Fibroblast of lung (primary cell): ENCODE data around the gene GHR. TPM values are rescaled to one million over a fixed set of nuclear protein-coding genes. Genes with fewer than 3 reads are reported as not detected.

ENCODE experiments used
- DNase-seq, 2 donors: peaks; one replicate each; pipeline versions ENCODE4 v3.0.0 to v3.0.0-alpha.2; 2010; ENCODE audit warnings: low read depth in 2 of 2
- H2AFZ ChIP-seq: 2 replicates; pipeline ENCODE4 v1.5.1; 2012; ENCODE audit warnings: low read length, control low read depth, inconsistent platforms
- H3K27ac ChIP-seq: 2 replicates; pipeline ENCODE4 v1.5.1; 2011; ENCODE audit warnings: low read length, control low read depth; ENCODE audit not compliant: insufficient read depth
- H3K27me3 ChIP-seq: 2 replicates; pipeline ENCODE4 v1.5.1; 2011; ENCODE audit warnings: mild to moderate bottlenecking, low read length; ENCODE audit not compliant: control insufficient read depth, insufficient read depth
- H3K36me3 ChIP-seq: 2 replicates; pipeline ENCODE4 v1.5.1; 2011; ENCODE audit warnings: low read length; ENCODE audit not compliant: control insufficient read depth, insufficient read depth
- H3K4me1 ChIP-seq: 2 replicates; pipeline ENCODE4 v1.5.1; 2011; ENCODE audit warnings: low read length; ENCODE audit not compliant: control insufficient read depth, insufficient read depth; ENCODE audit errors: extremely low read depth
- H3K4me2 ChIP-seq: 2 replicates; pipeline ENCODE4 v1.5.1; 2011; ENCODE audit warnings: low read length, control low read depth; ENCODE audit not compliant: insufficient read depth; ENCODE audit errors: extremely low read depth
- H3K4me3 ChIP-seq, 4 experiments: fragments of 200-600 bp in 1 of 4; sonication (generic) in 1 of 4; replicated peaks in 1 of 4; 2 replicates each; pipeline ENCODE4 v1.5.1; 2011 to 2016; ENCODE audit warnings: low read length in 4 of 4, low read depth in 3 of 4, mild to moderate bottlenecking in 3 of 4, control low read depth in 2 of 4, inconsistent platforms in 1 of 4, mixed read lengths in 1 of 4; ENCODE audit not compliant: insufficient read depth in 1 of 4; ENCODE audit errors: control extremely low read depth in 1 of 4
- H3K79me2 ChIP-seq: 2 replicates; pipeline ENCODE4 v1.5.1; 2012; ENCODE audit warnings: mild to moderate bottlenecking, low read length, inconsistent platforms; ENCODE audit not compliant: control insufficient read depth, insufficient read depth
- H3K9ac ChIP-seq: 2 replicates; pipeline ENCODE4 v1.5.1; 2011; ENCODE audit warnings: mild to moderate bottlenecking, low read length, control low read depth; ENCODE audit not compliant: insufficient read depth
- H3K9me3 ChIP-seq: 2 replicates; pipeline ENCODE4 v1.5.1; 2012; ENCODE audit warnings: low read depth, low read length; ENCODE audit not compliant: control insufficient read depth, insufficient read depth
- H4K20me1 ChIP-seq: 2 replicates; pipeline ENCODE4 v1.5.1; 2011; ENCODE audit warnings: low read length; ENCODE audit not compliant: control insufficient read depth, insufficient read depth; ENCODE audit errors: extremely low read depth
- EZH2 ChIP-seq: IDR thresholded peaks from 2 replicates; pipeline ENCODE4 v1.5.1; 2012; ENCODE audit warnings: low read length, control low read depth, mild to moderate bottlenecking; ENCODE audit errors: missing control alignments
- polyA plus RNA-seq, 2 donors: library from polyadenylated mRNA; depleted of rRNA in 1 of 2; stranded (reverse) in 1 of 2; unstranded in 1 of 2; fragments of >200 nt; gene quantifications; 2 replicates each; pipeline ENCODE4 v1.2.1, GENCODE V29; 2011 to 2012; ENCODE audit warnings: missing spikeins in 1 of 2
- total RNA-seq: library from RNA; depleted of rRNA; stranded (reverse); fragments of >200 nt; gene quantifications from 2 replicates; pipeline ENCODE4 v1.2.1, GENCODE V29; 2014
- TF ChIP-seq, protein P1 (sequence below), 2 donors: IDR thresholded peaks in 1 of 2; conservative IDR thresholded peaks in 1 of 2; 1 replicate in 1 of 2; 2 replicates in 1 of 2; pipeline ENCODE4 v1.5.1; 2011 to 2012; ENCODE audit warnings: low read length in 2 of 2, control low read depth in 1 of 2, inconsistent platforms in 1 of 2, low read depth in 1 of 2, mild to moderate bottlenecking in 1 of 2

Gene GHR
- total and polyA plus RNA-seq, 2 donors (not counting 1 experiment from before 2014, with no cell fraction given) = 2.3 to 2.4 TPM

DNA sequence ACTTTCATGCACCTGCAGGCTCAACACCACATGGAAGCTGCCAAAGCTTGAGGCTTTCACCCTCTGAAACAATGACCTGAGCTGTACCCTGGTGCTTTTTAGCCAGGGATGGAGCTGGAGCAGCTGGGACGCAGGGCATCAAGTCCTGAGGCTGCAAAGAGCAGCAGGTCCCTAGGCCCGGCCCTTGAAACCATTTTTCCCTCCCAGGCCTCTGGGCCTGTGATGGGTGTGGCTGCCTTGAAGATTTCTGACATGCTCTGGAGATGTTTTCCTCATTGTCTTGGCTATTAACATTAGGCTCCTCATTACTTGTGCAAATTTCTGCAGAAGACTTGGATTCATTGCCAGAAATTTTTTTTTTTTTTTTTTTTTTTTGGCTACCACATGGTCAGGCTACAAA lies 30.3 kb upstream of the GHR start:
- no peak overlapping the region for H3K9ac ChIP-seq
- TF ChIP-seq, protein P1, sequence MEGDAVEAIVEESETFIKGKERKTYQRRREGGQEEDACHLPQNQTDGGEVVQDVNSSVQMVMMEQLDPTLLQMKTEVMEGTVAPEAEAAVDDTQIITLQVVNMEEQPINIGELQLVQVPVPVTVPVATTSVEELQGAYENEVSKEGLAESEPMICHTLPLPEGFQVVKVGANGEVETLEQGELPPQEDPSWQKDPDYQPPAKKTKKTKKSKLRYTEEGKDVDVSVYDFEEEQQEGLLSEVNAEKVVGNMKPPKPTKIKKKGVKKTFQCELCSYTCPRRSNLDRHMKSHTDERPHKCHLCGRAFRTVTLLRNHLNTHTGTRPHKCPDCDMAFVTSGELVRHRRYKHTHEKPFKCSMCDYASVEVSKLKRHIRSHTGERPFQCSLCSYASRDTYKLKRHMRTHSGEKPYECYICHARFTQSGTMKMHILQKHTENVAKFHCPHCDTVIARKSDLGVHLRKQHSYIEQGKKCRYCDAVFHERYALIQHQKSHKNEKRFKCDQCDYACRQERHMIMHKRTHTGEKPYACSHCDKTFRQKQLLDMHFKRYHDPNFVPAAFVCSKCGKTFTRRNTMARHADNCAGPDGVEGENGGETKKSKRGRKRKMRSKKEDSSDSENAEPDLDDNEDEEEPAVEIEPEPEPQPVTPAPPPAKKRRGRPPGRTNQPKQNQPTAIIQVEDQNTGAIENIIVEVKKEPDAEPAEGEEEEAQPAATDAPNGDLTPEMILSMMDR (conservative IDR thresholded peaks at IDR 0.05 in 1 of 2, IDR thresholded peaks at IDR 0.05 in 1 of 2; ENCODE audit: low read depth in 1 of 2, low read length in 2 of 2) = no peak
- no peak for TF ChIP-seq EZH2
- H3K79me2 ChIP-seq = no peaks in the 10 kb centered on the region
- H3K36me3 ChIP-seq = no peaks in the 10 kb centered on the region
- H2AFZ ChIP-seq = no peak overlapping the region
- no peaks in the 10 kb centered on the region for H3K27me3 ChIP-seq
- no peak overlapping the region for H3K4me3 ChIP-seq
- H3K4me1 ChIP-seq = no peaks in the 10 kb centered on the region
- no peak overlapping the region for H3K27ac ChIP-seq
- no peaks in the 10 kb centered on the region for H4K20me1 ChIP-seq
- H3K4me2 ChIP-seq = no peak overlapping the region
- no peak for DNase-seq
- H3K9me3 ChIP-seq = no peaks in the 10 kb centered on the region

DNA sequence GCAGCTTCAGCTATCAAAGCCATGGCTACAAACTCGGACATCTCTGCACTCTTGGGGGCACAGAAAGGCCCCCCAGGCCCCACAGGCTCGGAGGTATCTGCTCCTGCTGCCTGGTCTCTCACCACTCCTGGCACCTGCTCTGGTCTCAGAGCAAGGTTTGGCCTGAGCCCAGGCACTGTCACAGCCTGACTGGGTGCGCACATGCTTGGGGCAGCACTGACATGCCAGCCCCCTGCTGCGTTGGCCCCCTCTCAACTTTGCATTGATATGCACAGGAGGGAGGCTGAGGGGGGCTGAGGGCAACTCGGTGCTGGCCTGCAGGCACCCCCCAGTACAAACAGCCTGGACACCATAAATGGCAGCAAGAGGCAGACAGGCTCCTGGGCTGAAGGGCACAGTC lies 27.1 kb upstream of the GHR start:
- no peak overlapping the region for H3K9ac ChIP-seq
- H4K20me1 ChIP-seq = no peaks in the 10 kb centered on the region
- TF ChIP-seq EZH2 = no peak
- TF ChIP-seq, protein P1 (conservative IDR thresholded peaks at IDR 0.05 in 1 of 2, IDR thresholded peaks at IDR 0.05 in 1 of 2; ENCODE audit: low read depth in 1 of 2, low read length in 2 of 2) = no peak
- H2AFZ ChIP-seq = no peak overlapping the region
- H3K4me3 ChIP-seq = no peak overlapping the region
- H3K4me2 ChIP-seq = no peak overlapping the region
- H3K27me3 ChIP-seq = no peaks in the 10 kb centered on the region
- no peak for DNase-seq
- no peaks in the 10 kb centered on the region for H3K36me3 ChIP-seq
- H3K9me3 ChIP-seq = no peaks in the 10 kb centered on the region
- H3K4me1 ChIP-seq = no peaks in the 10 kb centered on the region
- H3K27ac ChIP-seq = no peak overlapping the region
- no peaks in the 10 kb centered on the region for H3K79me2 ChIP-seq

DNA sequence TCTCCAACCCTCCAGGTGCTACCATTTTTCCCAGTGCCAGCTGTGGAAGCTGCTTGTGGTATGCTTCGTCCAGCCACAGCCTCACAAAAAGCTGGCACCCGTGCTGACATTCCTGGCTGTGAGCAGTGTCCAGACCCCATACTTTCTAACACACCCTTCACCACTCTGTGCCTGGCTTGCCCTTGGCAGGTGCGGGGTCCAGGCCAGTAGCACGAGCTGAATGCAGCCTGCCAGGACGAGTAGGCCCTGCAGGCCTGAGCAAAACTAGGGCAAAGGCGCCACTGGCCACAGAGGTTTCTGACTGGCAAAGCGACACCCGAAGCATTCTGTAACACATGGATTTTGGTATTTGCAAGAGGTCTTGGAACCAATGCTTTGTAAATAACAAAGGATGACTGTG lies 26.0 kb upstream of the GHR start:
- H3K9ac ChIP-seq = no peak overlapping the region
- no peak overlapping the region for H3K4me2 ChIP-seq
- H3K27ac ChIP-seq = no peak overlapping the region
- DNase-seq = no peak
- H3K79me2 ChIP-seq = no peaks in the 10 kb centered on the region
- H3K4me3 ChIP-seq = no peak overlapping the region
- H3K27me3 ChIP-seq = no peaks in the 10 kb centered on the region
- H4K20me1 ChIP-seq = no peaks in the 10 kb centered on the region
- H2AFZ ChIP-seq = no peak overlapping the region
- no peak for TF ChIP-seq EZH2
- TF ChIP-seq, protein P1 (conservative IDR thresholded peaks at IDR 0.05 in 1 of 2, IDR thresholded peaks at IDR 0.05 in 1 of 2; ENCODE audit: low read depth in 1 of 2, low read length in 2 of 2) = no peak
- H3K9me3 ChIP-seq = no peaks in the 10 kb centered on the region
- H3K4me1 ChIP-seq = no peaks in the 10 kb centered on the region
- no peaks in the 10 kb centered on the region for H3K36me3 ChIP-seq
